A673 (cell line): ENCODE results near the gene NUDCD2.

Experiments used
- EZH2 ChIP-seq: fragments of 200-600 bp; sonication (generic); IDR thresholded peaks from 2 replicates; pipeline ENCODE4 v1.6.1; 2017; ENCODE audit warnings: borderline replicate concordance, low read depth, mild to moderate bottlenecking, mixed read lengths, antibody characterized with exemption, low read length; ENCODE audit not compliant: poor library complexity, severe bottlenecking
- TF ChIP-seq, protein P1 (sequence below): fragments of 300-800, 200-600 bp; sonication (generic); conservative IDR thresholded peaks from 2 replicates; pipeline ENCODE4 v1.5.1; 2017; ENCODE audit warnings: low read depth, mild to moderate bottlenecking, antibody characterized with exemption, low read length, moderate library complexity, mixed read lengths

DNA sequence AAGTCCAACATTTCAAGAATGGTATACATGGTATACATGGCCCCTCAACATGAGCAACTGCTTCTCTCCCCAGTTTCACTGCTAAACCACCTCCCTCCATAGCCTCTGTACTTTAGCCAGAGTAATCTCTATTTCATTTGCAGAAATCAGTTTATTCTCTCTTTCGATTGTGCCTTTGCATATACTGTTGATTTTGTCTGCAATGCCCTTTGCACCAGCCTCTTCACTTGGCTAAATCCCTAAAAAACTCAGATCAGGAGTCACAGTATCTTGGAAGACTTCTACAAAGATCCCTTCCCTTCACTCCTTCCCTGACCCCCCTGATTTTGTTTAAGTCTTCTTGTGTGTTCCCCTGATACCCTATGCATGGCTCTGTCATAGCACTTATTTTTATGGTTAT lies 27.4 kb downstream of the NUDCD2 start:
- TF ChIP-seq, protein P1, sequence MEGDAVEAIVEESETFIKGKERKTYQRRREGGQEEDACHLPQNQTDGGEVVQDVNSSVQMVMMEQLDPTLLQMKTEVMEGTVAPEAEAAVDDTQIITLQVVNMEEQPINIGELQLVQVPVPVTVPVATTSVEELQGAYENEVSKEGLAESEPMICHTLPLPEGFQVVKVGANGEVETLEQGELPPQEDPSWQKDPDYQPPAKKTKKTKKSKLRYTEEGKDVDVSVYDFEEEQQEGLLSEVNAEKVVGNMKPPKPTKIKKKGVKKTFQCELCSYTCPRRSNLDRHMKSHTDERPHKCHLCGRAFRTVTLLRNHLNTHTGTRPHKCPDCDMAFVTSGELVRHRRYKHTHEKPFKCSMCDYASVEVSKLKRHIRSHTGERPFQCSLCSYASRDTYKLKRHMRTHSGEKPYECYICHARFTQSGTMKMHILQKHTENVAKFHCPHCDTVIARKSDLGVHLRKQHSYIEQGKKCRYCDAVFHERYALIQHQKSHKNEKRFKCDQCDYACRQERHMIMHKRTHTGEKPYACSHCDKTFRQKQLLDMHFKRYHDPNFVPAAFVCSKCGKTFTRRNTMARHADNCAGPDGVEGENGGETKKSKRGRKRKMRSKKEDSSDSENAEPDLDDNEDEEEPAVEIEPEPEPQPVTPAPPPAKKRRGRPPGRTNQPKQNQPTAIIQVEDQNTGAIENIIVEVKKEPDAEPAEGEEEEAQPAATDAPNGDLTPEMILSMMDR: no peak
- no peak for TF ChIP-seq EZH2
